Stimulated activated effector memory CD8-positive, alpha-beta T cell treated with anti-CD3 and anti-CD28 coated beads, Interleukin-12 subunit alpha, Interleukin-12 subunit beta, amount 100 ng/mL, for 72 hours (primary cell): Measurements from ENCODE around the gene RAN.

Experiments used
- ATAC-seq: fragments of 150-1000 bp; cut with Tn5 transposase; 2 replicates; pipeline ENCODE4 v1.10.0; 2021
- DNase-seq, 2 donors: peaks; one replicate each; pipeline ENCODE4 v3.0.0; 2021 to 2022; ENCODE audit warnings: low spot score in 2 of 2
- H3K27ac Mint-ChIP-seq: one replicate; pipeline ENCODE4 v1.8.0; 2022; ENCODE audit warnings: mild to moderate bottlenecking, mixed read lengths
- H3K36me3 Mint-ChIP-seq: one replicate; pipeline ENCODE4 v1.8.0; 2022; ENCODE audit warnings: mild to moderate bottlenecking, mixed read lengths
- H3K4me1 Mint-ChIP-seq: one replicate; pipeline ENCODE4 v1.8.0; 2022; ENCODE audit warnings: mixed read lengths
- H3K4me3 Mint-ChIP-seq: one replicate; pipeline ENCODE4 v1.8.0; 2022; ENCODE audit warnings: mild to moderate bottlenecking, mixed read lengths
- H3K9me3 Mint-ChIP-seq: one replicate; pipeline ENCODE4 v1.8.0; 2022; ENCODE audit warnings: mixed read lengths

Gene RAN

DNA sequence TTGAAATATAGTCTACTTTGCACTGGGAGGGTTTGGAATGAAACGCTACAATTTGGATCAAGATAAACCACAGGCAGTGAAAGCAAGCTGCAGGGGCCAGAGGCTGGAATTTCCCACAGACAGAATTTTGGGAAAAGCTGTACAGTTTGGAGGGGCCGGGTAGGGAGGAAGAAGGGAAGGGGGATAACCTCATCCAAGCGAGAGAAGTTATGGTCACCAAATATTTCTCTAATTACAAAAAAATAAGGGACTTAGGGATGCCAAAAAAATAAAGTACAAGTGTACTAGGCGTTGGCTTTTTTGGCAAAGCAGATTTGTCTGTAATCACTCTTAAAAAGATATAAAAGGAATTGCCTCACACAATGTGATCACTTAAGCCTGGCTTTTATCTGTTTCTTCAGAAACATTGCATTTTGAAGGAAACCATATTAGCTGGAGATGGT is 50.7 kb downstream of the RAN start:
- ATAC-seq (no peak), DNase-seq (no peak)
- no peak overlapping the region for H3K27ac Mint-ChIP-seq
- H3K36me3 Mint-ChIP-seq: no peaks in the 10 kb centered on the region
- no peaks in the 10 kb centered on the region for H3K4me1 Mint-ChIP-seq
- no peak overlapping the region for H3K4me3 Mint-ChIP-seq
- H3K9me3 Mint-ChIP-seq: no peaks in the 10 kb centered on the region

DNA sequence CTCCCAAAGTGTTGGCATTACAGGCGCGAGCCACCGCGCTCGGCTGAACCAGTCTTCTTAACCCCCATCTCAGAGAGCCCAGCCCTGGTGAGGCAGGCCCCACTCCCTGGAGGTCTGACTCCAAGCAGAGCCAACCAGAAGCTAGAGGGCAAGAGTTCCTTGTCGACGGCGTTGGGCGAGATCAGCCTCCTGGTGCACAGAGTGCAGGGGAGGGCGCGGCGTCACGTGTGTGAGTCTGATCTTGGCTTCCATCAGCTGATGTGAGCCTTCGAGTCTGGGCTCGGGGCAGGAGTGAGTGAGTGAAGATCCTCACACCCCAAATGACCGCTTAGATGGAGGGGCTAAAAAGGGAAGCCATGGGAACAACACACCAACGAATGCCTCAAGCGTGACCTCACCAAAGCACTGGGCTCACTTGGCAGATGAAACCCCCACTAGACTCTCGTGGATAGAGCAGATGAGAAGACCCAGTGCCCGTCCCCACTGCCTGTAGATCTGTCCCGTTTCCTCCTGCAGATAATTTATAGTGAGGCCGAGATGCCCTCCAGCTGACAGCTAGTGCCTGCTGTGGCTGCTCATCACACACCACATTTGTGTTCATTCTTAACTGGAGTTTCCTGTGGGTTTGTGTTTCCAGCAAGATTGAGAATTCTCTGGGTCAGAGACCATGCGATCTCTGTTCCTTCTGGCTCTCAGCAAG is 53.2 kb downstream of the RAN start:
- Mint-ChIP-seq H3K36me3 (no peaks in the 10 kb centered on the region), H3K27ac (no peak overlapping the region), H3K9me3 (no peaks in the 10 kb centered on the region), H3K4me3 (no peak overlapping the region), H3K4me1 (no peaks in the 10 kb centered on the region)
- no peak for ATAC-seq
- DNase-seq: no peak

DNA sequence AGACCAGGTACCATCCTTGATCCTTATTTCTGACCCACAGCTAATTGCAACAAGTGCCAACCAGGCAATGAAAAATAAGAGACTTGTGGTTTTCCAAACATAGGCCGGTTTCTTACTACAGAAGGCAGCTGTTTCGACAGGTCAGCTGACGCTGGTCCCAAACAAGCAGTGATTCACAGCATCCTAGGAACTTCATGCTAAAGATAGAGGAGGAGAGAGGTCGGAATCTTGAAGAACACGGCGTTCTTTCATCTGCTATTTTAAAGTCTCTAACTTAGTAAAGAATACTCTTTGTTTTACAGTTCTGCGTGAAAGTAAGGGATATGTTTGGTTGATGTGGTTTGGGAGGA is 53.8 kb downstream of the RAN start:
- Mint-ChIP-seq H3K27ac (no peak overlapping the region), H3K4me3 (no peak overlapping the region), H3K36me3 (no peaks in the 10 kb centered on the region), H3K4me1 (no peaks in the 10 kb centered on the region), H3K9me3 (no peaks in the 10 kb centered on the region)
- DNase-seq (no peak), ATAC-seq (no peak)
